GM23248 (cell line): Measurements from ENCODE around the gene TNFRSF4. TPM values are rescaled to one million over a fixed set of nuclear protein-coding genes. Genes with fewer than 3 reads are reported as not detected.

Source experiments
- DNase-seq: peaks from one replicate; pipeline ENCODE4 v3.0.0-alpha.2; 2015
- H2AFZ ChIP-seq: fragments of 200-600 bp; sonication (generic); 2 replicates; pipeline ENCODE4 v1.6.1; 2016; ENCODE audit warnings: antibody characterized with exemption
- H3F3A ChIP-seq: fragments of 200-600 bp; sonication (generic); 2 replicates; pipeline ENCODE4 v1.6.1; 2016; ENCODE audit warnings: mild to moderate bottlenecking, antibody characterized with exemption, mixed run types; ENCODE audit not compliant: insufficient read depth
- H3K27ac ChIP-seq: fragments of 200-600 bp; sonication (generic); 2 replicates; pipeline ENCODE4 v1.5.1; 2016; ENCODE audit warnings: mild to moderate bottlenecking
- H3K27me3 ChIP-seq: fragments of 200-600 bp; sonication (generic); replicated peaks from 2 replicates; pipeline ENCODE4 v1.6.1; 2016; ENCODE audit warnings: mild to moderate bottlenecking; ENCODE audit not compliant: insufficient read depth
- H3K36me3 ChIP-seq: fragments of 200-600 bp; sonication (generic); 2 replicates; pipeline ENCODE4 v1.6.1; 2016; ENCODE audit warnings: low read depth, mild to moderate bottlenecking
- H3K4me1 ChIP-seq: fragments of 200-600 bp; sonication (generic); 2 replicates; pipeline ENCODE4 v1.6.1; 2016; ENCODE audit warnings: mild to moderate bottlenecking; ENCODE audit not compliant: insufficient read depth
- H3K4me2 ChIP-seq: fragments of 200-600 bp; sonication (generic); one replicate; pipeline ENCODE4 v1.6.1; 2016; ENCODE audit warnings: mild to moderate bottlenecking; ENCODE audit not compliant: unreplicated experiment
- H3K4me3 ChIP-seq: fragments of 200-600 bp; sonication (generic); 2 replicates; pipeline ENCODE4 v1.5.1; 2016; ENCODE audit warnings: mild to moderate bottlenecking
- H3K79me2 ChIP-seq: fragments of 200-600 bp; sonication (generic); 2 replicates; pipeline ENCODE4 v1.6.1; 2016; ENCODE audit warnings: mild to moderate bottlenecking; ENCODE audit not compliant: insufficient read depth
- H3K9ac ChIP-seq: fragments of 200-600 bp; sonication (generic); 2 replicates; pipeline ENCODE4 v1.6.1; 2016; ENCODE audit warnings: mild to moderate bottlenecking
- H3K9me2 ChIP-seq: fragments of 200-600 bp; sonication (generic); 2 replicates; pipeline ENCODE4 v1.6.1; 2016; ENCODE audit warnings: mixed run types, mild to moderate bottlenecking, moderate library complexity; ENCODE audit not compliant: insufficient read depth
- H3K9me3 ChIP-seq: fragments of 200-600 bp; sonication (generic); one replicate; pipeline ENCODE4 v1.6.1; 2017; ENCODE audit warnings: low read depth
- H4K20me1 ChIP-seq: fragments of 200-600 bp; sonication (generic); 2 replicates; pipeline ENCODE4 v1.6.0; 2016; ENCODE audit not compliant: insufficient read depth
- EZH2 ChIP-seq: fragments of 200-600 bp; sonication (generic); IDR thresholded peaks from 2 replicates; pipeline ENCODE4 v1.6.1; 2018; ENCODE audit warnings: antibody characterized with exemption, mild to moderate bottlenecking; ENCODE audit not compliant: insufficient read depth, poor library complexity, severe bottlenecking
- EZH2phosphoT487 ChIP-seq: fragments of 200-600 bp; sonication (generic); IDR thresholded peaks from 2 replicates; pipeline ENCODE4 v1.6.1; 2018; ENCODE audit warnings: antibody characterized with exemption, moderate library complexity, mild to moderate bottlenecking, low read depth; ENCODE audit not compliant: insufficient read depth
- WGBS, 2 experiments: methylation state at CpG; one replicate each; pipeline ENCODE4 v1.1.6; 2015 to 2017; ENCODE audit warnings: low lambda C conversion rate in 2 of 2, low coverage in 1 of 2; ENCODE audit errors: missing lambda C conversion rate in 2 of 2; 5-methylcytosine and 5-hydroxymethylcytosine counted together
- in situ Hi-C: fragments of 300-500 bp; cut with MboI; formaldehyde crosslinking; loops from 2 replicates; pipeline ENCODE4 v1.15.0; 2020
- polyA plus RNA-seq: library from polyadenylated mRNA; unstranded; fragments of >200 nt; fragmentation: Nextera tagmentation; extraction: Ambion mirVana; gene quantifications from 2 replicates; pipeline ENCODE4 v1.2.1, GENCODE V29; 2016
- total RNA-seq: library from RNA; depleted of rRNA; stranded (reverse); fragments of >200 nt; shearing (Covaris generic); gene quantifications from 2 replicates; pipeline ENCODE4 v1.2.3, GENCODE V29; 2014

TNFRSF4 gene
- total and polyA plus RNA-seq, 2 experiments from 2014 or later: not detected

DNA sequence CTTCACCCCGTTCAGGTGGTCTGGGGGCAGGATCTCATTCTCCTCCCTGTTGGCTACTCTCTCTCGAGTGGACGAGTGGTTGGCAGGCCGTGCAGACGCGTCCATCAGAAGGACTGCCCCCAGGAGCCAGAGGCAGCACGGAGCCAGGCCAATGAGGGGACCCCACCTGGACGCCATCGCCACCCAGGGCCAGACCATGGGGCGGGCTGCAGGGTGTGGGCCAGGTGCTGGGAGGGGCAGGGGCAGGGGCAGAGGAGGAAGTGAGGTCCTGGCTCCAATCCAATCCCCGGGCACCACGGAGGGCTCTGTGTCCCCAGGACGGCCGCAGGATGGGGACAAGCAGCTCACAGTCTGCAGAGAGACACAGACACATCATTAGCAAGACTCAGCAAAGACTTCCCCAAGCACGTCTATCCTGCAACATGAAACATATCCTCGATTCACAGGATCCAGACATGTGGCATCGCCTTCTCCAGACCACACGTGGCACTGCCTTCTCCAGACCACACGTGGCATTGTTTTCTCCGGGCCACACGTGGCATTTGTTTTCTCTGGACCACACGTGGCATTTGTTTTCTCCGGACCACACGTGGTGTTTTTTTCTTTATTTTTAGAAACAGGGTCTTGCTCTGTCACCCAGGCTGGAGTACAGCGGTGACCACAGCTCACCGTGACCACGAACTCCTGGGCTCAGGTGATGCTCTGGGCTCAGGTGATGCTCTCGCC lies 14.8 kb upstream of the TNFRSF4 start:
- DNase-seq: peak; percentile 22
- no peaks in the 10 kb centered on the region; the same call in 1 of the 2 replicates for H3K36me3 ChIP-seq
- no peak overlapping the region for H3K4me2 ChIP-seq
- H3K79me2 ChIP-seq: peaks cover 90% of the 10 kb centered on the region
- no peak overlapping the region for H3K4me3 ChIP-seq
- no peak overlapping the region for H3K27ac ChIP-seq
- in situ Hi-C loops: no loop called here
- no peak overlapping the region for H2AFZ ChIP-seq
- WGBS, 2 experiments: 93 to 94% methylated on average over 25 to 28 of the region's 28 CpGs
- H3K9ac ChIP-seq: no peak overlapping the region
- H4K20me1 ChIP-seq: no peaks in the 10 kb centered on the region
- H3K4me1 ChIP-seq: peaks cover 13% of the 10 kb centered on the region
- TF ChIP-seq EZH2 (no peak), EZH2phosphoT487 (no peak)
- H3K9me3 ChIP-seq: no peaks in the 10 kb centered on the region
- no peaks in the 10 kb centered on the region for H3K27me3 ChIP-seq
- no peaks in the 10 kb centered on the region for H3K9me2 ChIP-seq
- H3F3A ChIP-seq: peaks cover 12% of the 10 kb centered on the region

- no peak overlapping the region for H3K4me3 ChIP-seq
- DNase-seq: no peak
- in situ Hi-C loops: no loop called here
- H3K9me3 ChIP-seq: no peaks in the 10 kb centered on the region
- H3K36me3 ChIP-seq: no peaks in the 10 kb centered on the region; the same call in 1 of the 2 replicates
- peaks cover 12% of the 10 kb centered on the region for H3F3A ChIP-seq
- H3K79me2 ChIP-seq: peaks cover 86% of the 10 kb centered on the region
- H3K9me2 ChIP-seq: no peaks in the 10 kb centered on the region
- H2AFZ ChIP-seq: no peak overlapping the region
- H3K27ac ChIP-seq: no peak overlapping the region
- 99% methylated on average over 27 to 30 of the region's 30 CpGs for WGBS, 2 experiments
- H3K9ac ChIP-seq: no peak overlapping the region
- no peak for TF ChIP-seq EZH2
- no peak for TF ChIP-seq EZH2phosphoT487
- H3K4me2 ChIP-seq: no peak overlapping the region
- no peaks in the 10 kb centered on the region for H3K27me3 ChIP-seq
- H3K4me1 ChIP-seq: peaks cover 13% of the 10 kb centered on the region
- H4K20me1 ChIP-seq: no peaks in the 10 kb centered on the region
Observed at GRCh38 chr1:1228187-1228586, 14.2 kb upstream of the TNFRSF4 start.

DNA sequence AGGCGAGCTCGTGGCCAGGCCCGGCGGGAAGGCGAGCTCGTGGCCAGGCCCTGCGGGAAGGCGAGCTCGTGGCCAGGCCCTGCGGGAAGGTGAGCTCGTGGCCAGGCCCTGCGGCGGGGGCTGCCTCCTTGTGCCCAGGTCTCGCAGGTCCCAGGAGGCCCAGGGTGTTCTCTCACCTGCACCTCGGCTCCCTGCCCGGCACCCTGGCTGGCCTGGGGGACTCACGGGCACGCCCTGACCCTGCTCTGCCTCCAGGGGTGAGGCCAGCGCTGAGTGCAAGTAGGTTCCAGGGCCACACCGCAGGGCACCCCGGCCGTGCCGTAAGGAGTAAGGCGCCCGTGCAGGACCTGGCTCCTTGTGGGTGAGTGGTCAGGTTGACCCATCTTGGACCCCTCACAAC lies 13.4 kb upstream of the TNFRSF4 start:
- Histone ChIP-seq H3F3A (peaks cover 12% of the 10 kb centered on the region), H3K36me3 (no peaks in the 10 kb centered on the region; the same call in 1 of the 2 replicates), H3K79me2 (peaks cover 82% of the 10 kb centered on the region), H3K9me2 (no peaks in the 10 kb centered on the region), H3K27ac (no peak overlapping the region), H2AFZ (no peak overlapping the region), H4K20me1 (no peaks in the 10 kb centered on the region), H3K9ac (no peak overlapping the region), H3K4me1 (peaks cover 7% of the 10 kb centered on the region; the same call in 1 of the 2 replicates), H3K4me3 (no peak overlapping the region), H3K27me3 (no peaks in the 10 kb centered on the region), H3K9me3 (no peaks in the 10 kb centered on the region), H3K4me2 (no peak overlapping the region)
- no peak for TF ChIP-seq EZH2phosphoT487
- TF ChIP-seq EZH2: no peak
- in situ Hi-C loops: no loop called here
- WGBS, 2 experiments: 94 to 96% methylated on average over 19 to 25 of the region's 25 CpGs
- no peak for DNase-seq

- Histone ChIP-seq H3K79me2 (peaks cover 82% of the 10 kb centered on the region), H3K4me3 (no peak overlapping the region), H2AFZ (no peak overlapping the region), H3K9ac (no peak overlapping the region), H3K27me3 (no peaks in the 10 kb centered on the region), H3K36me3 (no peaks in the 10 kb centered on the region; the same call in 1 of the 2 replicates), H3K27ac (no peak overlapping the region), H3K4me2 (no peak overlapping the region), H3K9me3 (no peaks in the 10 kb centered on the region), H3F3A (peaks cover 12% of the 10 kb centered on the region), H3K4me1 (peaks cover 7% of the 10 kb centered on the region; the same call in 1 of the 2 replicates), H4K20me1 (no peaks in the 10 kb centered on the region), H3K9me2 (no peaks in the 10 kb centered on the region)
- TF ChIP-seq EZH2phosphoT487: no peak
- TF ChIP-seq EZH2: no peak
- WGBS, 2 experiments: 92 to 93% methylated on average over 31 to 44 of the region's 44 CpGs
- no peak for DNase-seq
- in situ Hi-C loops: no loop called here
Observed at GRCh38 chr1:1226566-1227362, 12.8 kb upstream of the TNFRSF4 start.
